PC-9 (cell line): ENCODE data around the gene ASCC1. TPM values are rescaled to one million over a fixed set of nuclear protein-coding genes. Genes with fewer than 3 reads are reported as not detected.

Experiments
- BruUV-seq: library from RNA; stranded (reverse); fragments of 400-500 nt; replicated peaks from 2 replicates; lab custom pipeline; 2021; lab: Mats Ljungman, UMichigan
- CTCF ChIA-PET: fragments of 300-600 bp; sonication (Branson Sonifier 250); formaldehyde crosslinking; loops from one replicate; lab custom pipeline; 2022; ENCODE audit warnings: antibody characterized with exemption; lab: Charles Lee
- POLR2A ChIA-PET: fragments of 300-600 bp; sonication (Branson Sonifier 250); formaldehyde crosslinking; loops from one replicate; lab custom pipeline; 2022; ENCODE audit warnings: antibody characterized with exemption; ENCODE audit not compliant: unreplicated experiment; lab: Charles Lee
- DNase-seq, 2 experiments: peaks; one replicate each; pipeline versions ENCODE4 v3.0.0 to v3.0.0-alpha.2; 2015 to 2022; ENCODE audit warnings: mixed read lengths in 1 of 2
- H2AFZ ChIP-seq: fragments of 200-600 bp; sonication (generic); 2 replicates; pipeline ENCODE4 v1.8.1; 2017; ENCODE audit warnings: antibody characterized with exemption
- H3F3A ChIP-seq: fragments of 200-600 bp; sonication (generic); 2 replicates; pipeline ENCODE4 v1.8.1; 2017; ENCODE audit warnings: antibody characterized with exemption, mild to moderate bottlenecking, low read depth; ENCODE audit not compliant: insufficient read depth
- H3K27ac ChIP-seq: fragments of 200-600 bp; sonication (generic); 2 replicates; pipeline ENCODE4 v1.6.1; 2016; ENCODE audit warnings: mixed run types
- H3K27me3 ChIP-seq: fragments of 200-600 bp; sonication (generic); 2 replicates; pipeline ENCODE4 v1.6.1; 2016; ENCODE audit warnings: low read depth, mixed run types; ENCODE audit not compliant: insufficient read depth
- H3K36me3 ChIP-seq: fragments of 200-600 bp; sonication (generic); 2 replicates; pipeline ENCODE4 v1.6.1; 2016; ENCODE audit warnings: low read depth, mixed run types
- H3K4me1 ChIP-seq: fragments of 200-600 bp; sonication (generic); replicated peaks from 2 replicates; pipeline ENCODE4 v1.6.1; 2016; ENCODE audit warnings: mixed run types; ENCODE audit not compliant: insufficient read depth
- H3K4me2 ChIP-seq: fragments of 200-600 bp; sonication (generic); 2 replicates; pipeline ENCODE4 v1.6.1; 2017; ENCODE audit warnings: mixed run types
- H3K4me3 ChIP-seq: fragments of 200-600 bp; sonication (generic); 2 replicates; pipeline ENCODE4 v1.6.1; 2016; ENCODE audit warnings: mixed run types
- H3K79me2 ChIP-seq: fragments of 200-600 bp; sonication (generic); 2 replicates; pipeline ENCODE4 v1.6.1; 2017; ENCODE audit warnings: low read depth, mixed run types
- H3K9me2 ChIP-seq: fragments of 200-600 bp; sonication (generic); 2 replicates; pipeline ENCODE4 v1.8.1; 2017; ENCODE audit warnings: mild to moderate bottlenecking; ENCODE audit not compliant: insufficient read depth
- H3K9me3 ChIP-seq: fragments of 200-600 bp; sonication (generic); 2 replicates; pipeline ENCODE4 v1.8.1; 2016; ENCODE audit warnings: low read depth; ENCODE audit not compliant: insufficient read depth
- H4K20me1 ChIP-seq: fragments of 200-600 bp; sonication (generic); 2 replicates; pipeline ENCODE4 v1.8.1; 2017; ENCODE audit not compliant: insufficient read depth
- CTCF ChIP-seq: fragments of 200-600 bp; sonication (generic); conservative IDR thresholded peaks from 2 replicates; pipeline ENCODE4 v1.6.1; 2017; ENCODE audit warnings: mixed run types, antibody characterized with exemption, mild to moderate bottlenecking, moderate library complexity
- EZH2 ChIP-seq: fragments of 200-600 bp; sonication (generic); IDR thresholded peaks from 2 replicates; pipeline ENCODE4 v1.8.0; 2017; ENCODE audit warnings: antibody characterized with exemption, low read depth
- intact Hi-C: fragments of 100-400 bp; cut with micrococcal nuclease; formaldehyde crosslinking; loops from one replicate; pipeline ENCODE4 v1.10.0; 2022; ENCODE audit not compliant: unreplicated experiment
- total RNA-seq: library from RNA; stranded (reverse); gene quantifications from 2 replicates; pipeline ENCODE4 v1.2.3, GENCODE V29; 2021

Gene ASCC1
- total RNA-seq, 1 experiment from 2014 or later = 129 TPM

- peaks cover 11% of the 10 kb centered on the region for H3F3A ChIP-seq
- no peaks in the 10 kb centered on the region for H3K9me2 ChIP-seq
- H3K27ac ChIP-seq = no peak overlapping the region
- no peak for TF ChIP-seq EZH2
- TF ChIP-seq CTCF = no peak
- no peaks in the 10 kb centered on the region for H3K9me3 ChIP-seq
- no peak overlapping the region for H3K4me2 ChIP-seq
- intact Hi-C loops = no loop called here
- BruUV-seq = no TSS peak
- peaks cover 13% of the 10 kb centered on the region for H3K4me1 ChIP-seq
- no peaks in the 10 kb centered on the region for H3K79me2 ChIP-seq
- no peaks in the 10 kb centered on the region for H3K27me3 ChIP-seq
- no peak overlapping the region for H2AFZ ChIP-seq
- ChIA-PET CTCF (no interaction called here), POLR2A (no interaction called here)
- no peaks in the 10 kb centered on the region for H3K36me3 ChIP-seq
- no peaks in the 10 kb centered on the region for H4K20me1 ChIP-seq
- DNase-seq = no peak
- no peak overlapping the region for H3K4me3 ChIP-seq
Measured at GRCh38 chr10:72074574-72075375, 141.3 kb downstream of the ASCC1 start.

GRCh38 chr10:72073708-72074573 is 142.1 kb downstream of the ASCC1 start:
- H3F3A ChIP-seq = peaks cover 4% of the 10 kb centered on the region; the same call in 1 of the 2 replicates
- intact Hi-C loops = no loop called here
- H3K27me3 ChIP-seq = no peaks in the 10 kb centered on the region
- H3K4me3 ChIP-seq = no peak overlapping the region
- peaks cover 9% of the 10 kb centered on the region for H3K4me1 ChIP-seq
- H3K36me3 ChIP-seq = no peaks in the 10 kb centered on the region
- H3K79me2 ChIP-seq = no peaks in the 10 kb centered on the region
- DNase-seq = no peak
- H2AFZ ChIP-seq = no peak overlapping the region
- no peaks in the 10 kb centered on the region for H4K20me1 ChIP-seq
- TF ChIP-seq CTCF (no peak), EZH2 (no peak)
- POLR2A ChIA-PET = no interaction called here
- CTCF ChIA-PET = no interaction called here
- H3K9me2 ChIP-seq = no peaks in the 10 kb centered on the region
- H3K4me2 ChIP-seq = no peak overlapping the region
- H3K27ac ChIP-seq = no peak overlapping the region
- no TSS peak for BruUV-seq
- H3K9me3 ChIP-seq = no peaks in the 10 kb centered on the region

GRCh38 chr10:72072639-72073038 is 143.4 kb downstream of the ASCC1 start:
- TF ChIP-seq EZH2 (no peak), CTCF (no peak)

More at GRCh38 chr10:72072639-72073038, 143.4 kb downstream of the ASCC1 start:
- Histone ChIP-seq H3K4me2 (no peak overlapping the region), H3K9me3 (no peaks in the 10 kb centered on the region), H3K36me3 (no peaks in the 10 kb centered on the region), H3K27me3 (no peaks in the 10 kb centered on the region), H3K9me2 (no peaks in the 10 kb centered on the region), H3K27ac (no peak overlapping the region), H4K20me1 (no peaks in the 10 kb centered on the region), H3F3A (no peaks in the 10 kb centered on the region), H3K79me2 (no peaks in the 10 kb centered on the region), H3K4me1 (peaks cover 8% of the 10 kb centered on the region; the same call in 1 of the 2 replicates), H3K4me3 (no peak overlapping the region), H2AFZ (no peak overlapping the region)
- intact Hi-C loops = no loop called here
- no peak for DNase-seq
- POLR2A ChIA-PET = interaction anchor here (0.6 kb wide), 1 partner anchor 103 kb away, joined by 4 read pairs; no protein-coding TSS in a partner anchor
- no TSS peak for BruUV-seq
- CTCF ChIA-PET = interaction anchor here (1.0 kb wide), 1 partner anchor 11 kb away, joined by 3 read pairs; no protein-coding TSS in a partner anchor
